WI38 (cell line): ENCODE results near the gene RIPK4.
"Not testable (repeated sequence)": the region's sequence is repeated elsewhere in the genome, so short reads cannot be mapped to it uniquely, and the experiment has no call there.

ENCODE experiments used
- H3K4me3 ChIP-seq: 2 replicates; pipeline ENCODE4 v1.5.1; 2011; ENCODE audit warnings: low read depth, mild to moderate bottlenecking, control low read depth, low read length
- TF ChIP-seq, protein P1 (sequence below): IDR thresholded peaks from 2 replicates; pipeline ENCODE4 v1.5.1; 2012; ENCODE audit warnings: low read depth, mild to moderate bottlenecking, control low read depth, low read length

The RIPK4 gene

DNA sequence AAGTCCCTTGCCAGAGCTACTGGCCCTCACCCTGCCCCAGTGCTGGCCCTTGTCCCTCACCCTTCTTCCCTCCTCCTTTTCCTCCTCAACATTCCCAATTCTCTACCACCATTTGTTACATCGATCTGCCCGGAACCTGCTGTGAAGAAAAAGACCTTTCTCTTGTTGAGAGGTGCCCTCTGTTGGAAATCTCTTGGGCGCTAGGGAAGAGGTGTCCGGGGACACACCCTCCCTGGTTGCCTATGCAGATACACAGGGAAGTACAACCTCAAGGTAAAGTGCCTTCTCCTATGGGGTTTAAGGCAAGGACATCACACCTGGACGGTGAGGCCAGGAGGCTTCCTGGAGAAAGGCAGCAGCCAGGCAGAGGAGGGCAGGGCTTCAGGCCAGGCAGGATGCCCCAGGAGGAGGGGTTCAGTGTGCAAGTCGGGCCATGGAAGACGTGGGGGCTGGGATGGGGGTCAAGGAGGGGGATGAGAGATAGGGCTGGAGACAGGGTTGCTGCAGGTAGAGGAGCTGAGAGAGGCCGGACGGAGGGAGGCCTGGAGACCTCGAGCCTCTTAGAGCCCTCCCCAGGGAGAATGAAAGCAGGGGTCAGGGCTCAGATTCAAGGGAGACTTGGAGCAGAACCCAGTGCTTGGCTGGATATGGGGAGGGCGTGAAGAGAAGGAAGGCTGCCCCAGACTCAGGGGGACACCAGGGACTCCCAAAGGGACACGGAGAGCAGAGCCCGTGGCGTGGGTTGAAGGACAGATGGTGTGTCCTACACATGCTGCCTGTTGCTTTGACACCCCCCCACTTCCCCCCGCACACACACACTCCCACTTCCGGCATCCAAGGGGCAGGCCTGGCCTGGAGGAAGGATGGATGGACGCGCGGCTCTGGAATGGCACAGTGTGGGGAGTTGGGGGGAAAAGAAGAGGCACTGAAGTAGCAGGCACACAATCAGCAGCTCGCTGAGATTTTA, 44.5 kb downstream of the RIPK4 start:
- TF ChIP-seq, protein P1, sequence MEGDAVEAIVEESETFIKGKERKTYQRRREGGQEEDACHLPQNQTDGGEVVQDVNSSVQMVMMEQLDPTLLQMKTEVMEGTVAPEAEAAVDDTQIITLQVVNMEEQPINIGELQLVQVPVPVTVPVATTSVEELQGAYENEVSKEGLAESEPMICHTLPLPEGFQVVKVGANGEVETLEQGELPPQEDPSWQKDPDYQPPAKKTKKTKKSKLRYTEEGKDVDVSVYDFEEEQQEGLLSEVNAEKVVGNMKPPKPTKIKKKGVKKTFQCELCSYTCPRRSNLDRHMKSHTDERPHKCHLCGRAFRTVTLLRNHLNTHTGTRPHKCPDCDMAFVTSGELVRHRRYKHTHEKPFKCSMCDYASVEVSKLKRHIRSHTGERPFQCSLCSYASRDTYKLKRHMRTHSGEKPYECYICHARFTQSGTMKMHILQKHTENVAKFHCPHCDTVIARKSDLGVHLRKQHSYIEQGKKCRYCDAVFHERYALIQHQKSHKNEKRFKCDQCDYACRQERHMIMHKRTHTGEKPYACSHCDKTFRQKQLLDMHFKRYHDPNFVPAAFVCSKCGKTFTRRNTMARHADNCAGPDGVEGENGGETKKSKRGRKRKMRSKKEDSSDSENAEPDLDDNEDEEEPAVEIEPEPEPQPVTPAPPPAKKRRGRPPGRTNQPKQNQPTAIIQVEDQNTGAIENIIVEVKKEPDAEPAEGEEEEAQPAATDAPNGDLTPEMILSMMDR: no peak
- H3K4me3 ChIP-seq: no peak overlapping the region

DNA sequence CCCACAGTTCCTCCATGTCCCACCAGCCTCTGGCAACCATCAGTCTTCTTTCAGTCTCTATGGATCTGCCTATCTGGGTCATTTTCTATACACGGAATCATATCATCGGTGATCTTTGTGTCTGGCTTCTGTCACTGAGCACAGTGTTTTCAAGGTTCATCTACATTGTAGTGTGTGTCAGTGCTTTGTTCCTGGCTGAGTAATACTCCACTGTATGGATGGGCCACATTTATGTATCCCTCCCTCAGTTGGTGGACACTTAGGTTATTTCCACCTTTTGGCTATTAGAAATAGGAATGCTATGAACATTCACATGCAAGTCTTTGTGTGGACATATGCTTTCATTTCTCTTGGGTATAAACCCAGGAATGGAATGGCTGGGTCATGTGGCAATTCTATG, 46.6 kb downstream of the RIPK4 start:
- TF ChIP-seq, protein P1: no peak
- H3K4me3 ChIP-seq: no peak overlapping the region

- no peak overlapping the region for H3K4me3 ChIP-seq
- TF ChIP-seq, protein P1: no peak
Measured at GRCh38 chr21:41719691-41720090, 47.2 kb downstream of the RIPK4 start.

DNA sequence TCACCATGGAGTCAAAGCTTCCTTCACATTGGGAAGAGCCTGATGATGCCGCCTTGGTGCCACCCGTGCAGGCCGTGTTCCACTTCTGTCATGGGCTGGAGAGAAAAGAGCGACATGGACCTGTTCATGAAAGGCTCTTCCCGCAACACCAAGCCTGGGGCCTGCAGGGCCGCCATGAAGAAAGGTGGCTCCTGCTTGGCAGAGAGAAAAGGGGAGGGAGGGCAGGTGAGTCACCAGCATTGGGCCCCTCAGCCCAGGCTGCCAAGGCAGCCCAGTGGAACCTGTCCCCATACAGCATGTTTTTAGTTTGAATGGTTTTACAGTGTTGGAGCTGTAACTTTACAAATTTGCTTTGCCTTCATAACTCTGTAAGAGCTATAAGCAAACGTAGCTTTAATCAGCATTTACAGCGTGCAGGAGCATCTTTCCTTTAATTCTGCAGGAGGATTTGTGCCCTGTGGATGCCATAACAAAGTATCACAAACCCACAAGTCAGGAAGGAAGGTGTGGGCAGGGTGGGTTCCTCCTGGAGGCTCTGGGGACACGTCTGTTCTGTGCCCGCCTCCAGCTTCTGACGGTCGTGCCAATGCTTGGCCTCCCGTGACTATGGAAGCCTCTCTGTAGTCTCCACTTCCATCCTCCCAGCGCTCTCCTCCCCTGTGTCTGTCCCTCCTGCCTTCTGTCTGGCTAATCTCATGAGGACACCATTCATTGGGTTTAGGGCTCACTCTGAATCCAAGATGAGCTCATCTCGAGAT, 49.1 kb downstream of the RIPK4 start:
- no peak overlapping the region for H3K4me3 ChIP-seq
- TF ChIP-seq, protein P1: no peak

- TF ChIP-seq, protein P1: no peak
- no peak overlapping the region for H3K4me3 ChIP-seq
Measured at GRCh38 chr21:41716751-41717150, 50.1 kb downstream of the RIPK4 start.

GRCh38 chr21:41715649-41716281, 51.1 kb downstream of the RIPK4 start:
- TF ChIP-seq, protein P1: no peak

GRCh38 chr21:41714299-41714865, 52.5 kb downstream of the RIPK4 start:
- H3K4me3 ChIP-seq: not testable (repeated sequence)

More at GRCh38 chr21:41715649-41716281, 51.1 kb downstream of the RIPK4 start:
- H3K4me3 ChIP-seq: no peak overlapping the region
